NB4 (cell line): ENCODE results near the gene HK3.

Experiments used
- MAX ChIP-seq: IDR thresholded peaks from 2 replicates; pipeline ENCODE4 v1.6.1; 2011; ENCODE audit warnings: low read depth, low read length
- POLR2A ChIP-seq: IDR thresholded peaks from 2 replicates; pipeline ENCODE4 v1.6.1; 2011; ENCODE audit warnings: mild to moderate bottlenecking; ENCODE audit not compliant: insufficient read length; ENCODE audit errors: extremely low read depth
- TF ChIP-seq, protein P1 (sequence below): IDR thresholded peaks from one replicate; pipeline ENCODE4 v1.5.1; 2012; ENCODE audit warnings: low read depth, low read length

GRCh38 chr5:176857894-176858273 is 41.3 kb downstream of the HK3 start:
- TF ChIP-seq, protein P1, sequence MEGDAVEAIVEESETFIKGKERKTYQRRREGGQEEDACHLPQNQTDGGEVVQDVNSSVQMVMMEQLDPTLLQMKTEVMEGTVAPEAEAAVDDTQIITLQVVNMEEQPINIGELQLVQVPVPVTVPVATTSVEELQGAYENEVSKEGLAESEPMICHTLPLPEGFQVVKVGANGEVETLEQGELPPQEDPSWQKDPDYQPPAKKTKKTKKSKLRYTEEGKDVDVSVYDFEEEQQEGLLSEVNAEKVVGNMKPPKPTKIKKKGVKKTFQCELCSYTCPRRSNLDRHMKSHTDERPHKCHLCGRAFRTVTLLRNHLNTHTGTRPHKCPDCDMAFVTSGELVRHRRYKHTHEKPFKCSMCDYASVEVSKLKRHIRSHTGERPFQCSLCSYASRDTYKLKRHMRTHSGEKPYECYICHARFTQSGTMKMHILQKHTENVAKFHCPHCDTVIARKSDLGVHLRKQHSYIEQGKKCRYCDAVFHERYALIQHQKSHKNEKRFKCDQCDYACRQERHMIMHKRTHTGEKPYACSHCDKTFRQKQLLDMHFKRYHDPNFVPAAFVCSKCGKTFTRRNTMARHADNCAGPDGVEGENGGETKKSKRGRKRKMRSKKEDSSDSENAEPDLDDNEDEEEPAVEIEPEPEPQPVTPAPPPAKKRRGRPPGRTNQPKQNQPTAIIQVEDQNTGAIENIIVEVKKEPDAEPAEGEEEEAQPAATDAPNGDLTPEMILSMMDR, result no peak
- TF ChIP-seq MAX (no peak), POLR2A (no peak)
